Measurements from ENCODE around the gene SRRM4. TPM values are rescaled to one million over a fixed set of nuclear protein-coding genes. Genes with fewer than 3 reads are reported as not detected.

Gene SRRM4
- total RNA-seq, 3 donors from 2014 or later = not detected

DNA sequence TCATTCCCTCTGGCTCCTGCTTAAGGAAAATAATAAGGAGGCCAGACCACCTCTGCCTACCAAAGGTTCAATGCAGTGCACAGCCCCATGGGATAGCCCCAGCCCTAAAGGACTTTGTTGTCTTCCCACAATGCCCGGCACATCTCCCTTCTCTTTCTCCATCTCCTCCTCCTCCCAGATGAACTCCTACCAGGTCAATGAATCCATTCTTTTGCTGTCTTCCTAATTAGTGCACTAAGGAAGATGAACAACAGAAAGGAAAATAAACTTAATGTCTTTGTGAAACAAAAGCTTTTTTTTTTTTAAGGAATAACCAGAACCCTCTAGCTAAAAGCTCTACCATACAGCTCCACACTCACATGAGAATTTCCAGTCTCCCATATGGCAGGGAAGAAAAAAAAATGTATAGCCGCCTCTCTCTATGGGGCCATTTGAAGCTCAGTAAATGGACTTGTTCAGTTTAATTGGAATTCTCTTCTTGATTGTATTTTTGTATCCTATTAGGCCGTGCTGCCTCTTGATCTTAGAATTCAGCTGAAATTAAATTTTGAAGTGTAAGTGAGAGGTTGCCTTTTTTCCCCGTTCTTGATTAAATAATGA lies 155.6 kb downstream of the SRRM4 start:
- ATAC-seq = no peak
- H3K9me3 Mint-ChIP-seq = peaks cover 4% of the 10 kb centered on the region
- no peaks in the 10 kb centered on the region for H3K27me3 Mint-ChIP-seq (ENCODE audit: low read depth)
- DNase-seq = no peak
- H3K36me3 Mint-ChIP-seq (ENCODE audit: insufficient read depth) = no peaks in the 10 kb centered on the region
- no peak overlapping the region for H3K4me3 Mint-ChIP-seq
- no peaks in the 10 kb centered on the region for H3K4me1 Mint-ChIP-seq (ENCODE audit: low read depth)

DNA sequence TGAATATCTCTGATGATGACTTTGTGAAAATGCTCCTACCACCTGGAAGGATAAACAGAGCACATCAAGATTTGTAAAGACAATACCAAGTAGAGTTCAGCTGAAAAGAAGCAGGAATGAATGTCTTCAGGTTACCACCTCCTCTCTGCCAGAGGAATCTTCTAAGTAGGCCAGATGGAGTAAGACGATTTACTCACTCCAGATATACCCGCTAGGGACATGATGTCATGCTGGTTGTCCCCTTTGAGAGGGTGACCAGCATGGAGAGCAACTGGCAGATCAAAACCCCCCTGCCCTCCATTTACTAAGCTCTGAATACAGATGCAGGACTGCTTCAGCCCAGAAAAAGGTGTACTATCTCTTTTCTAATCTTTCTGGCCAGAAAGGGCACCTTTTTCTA lies 158.1 kb downstream of the SRRM4 start:
- Mint-ChIP-seq H3K36me3 (ENCODE audit: insufficient read depth) (no peaks in the 10 kb centered on the region), H3K4me1 (ENCODE audit: low read depth) (no peaks in the 10 kb centered on the region), H3K9me3 (peaks cover 4% of the 10 kb centered on the region), H3K27me3 (ENCODE audit: low read depth) (peaks cover 4% of the 10 kb centered on the region), H3K4me3 (no peak overlapping the region)
- DNase-seq = no peak
- ATAC-seq = no peak

DNA sequence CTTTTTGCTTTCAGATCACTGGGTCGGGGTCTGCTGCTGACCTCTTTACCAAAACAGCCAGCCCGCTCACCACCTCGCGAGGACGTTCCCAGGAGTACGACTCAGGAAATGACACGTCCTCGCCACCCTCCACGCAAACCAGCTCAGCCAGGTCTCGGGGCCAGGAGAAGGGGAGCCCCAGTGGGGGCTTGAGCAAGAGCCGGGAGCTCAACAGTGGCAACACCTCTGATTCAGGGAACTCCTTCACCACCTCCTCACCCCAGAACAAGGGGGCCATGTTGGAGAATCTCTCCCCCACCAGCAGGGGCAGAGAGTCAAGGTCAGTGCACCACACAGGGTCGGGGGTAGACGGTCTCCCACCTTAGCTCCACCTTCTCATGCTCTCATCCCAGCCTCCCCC lies 164.0 kb downstream of the SRRM4 start:
- H3K9me3 Mint-ChIP-seq = peaks cover 3% of the 10 kb centered on the region
- H3K4me1 Mint-ChIP-seq (ENCODE audit: low read depth) = no peaks in the 10 kb centered on the region
- H3K4me3 Mint-ChIP-seq = no peak overlapping the region
- no peaks in the 10 kb centered on the region for H3K36me3 Mint-ChIP-seq (ENCODE audit: insufficient read depth)
- ATAC-seq = no peak
- no peak for DNase-seq
- peaks cover 14% of the 10 kb centered on the region for H3K27me3 Mint-ChIP-seq (ENCODE audit: low read depth)

DNA sequence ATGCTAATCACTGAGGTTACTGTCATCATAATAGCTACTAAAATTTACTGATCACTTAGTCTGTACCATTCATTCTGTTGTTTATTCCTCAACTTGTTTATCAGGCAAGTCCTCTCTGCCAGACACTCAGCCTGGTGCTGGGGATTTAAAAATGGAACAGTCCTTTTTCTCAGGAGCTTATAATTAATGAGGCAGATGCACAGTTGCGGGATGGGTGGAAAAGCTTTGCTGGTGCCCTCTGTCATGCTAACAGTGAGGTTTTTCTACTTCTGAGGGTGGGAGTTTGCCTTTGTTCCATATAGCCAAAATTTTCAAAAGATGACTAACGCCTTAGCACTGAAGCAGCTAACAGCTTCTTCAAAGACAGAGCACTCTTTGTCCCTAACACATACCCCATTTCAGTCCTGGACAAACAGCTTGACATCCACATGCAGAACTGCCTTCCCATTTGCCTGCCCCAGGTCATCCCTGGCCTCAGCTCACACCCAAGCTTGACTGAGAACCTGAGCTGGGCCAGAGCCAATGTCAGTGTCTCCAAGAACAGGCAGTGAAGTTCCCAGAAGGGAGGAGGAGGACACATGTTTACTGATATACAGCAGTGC lies 166.6 kb downstream of the SRRM4 start:
- DNase-seq (no peak), ATAC-seq (no peak)
- Mint-ChIP-seq H3K27me3 (ENCODE audit: low read depth) (peaks cover 18% of the 10 kb centered on the region), H3K4me3 (no peak overlapping the region), H3K4me1 (ENCODE audit: low read depth) (no peaks in the 10 kb centered on the region), H3K9me3 (peaks cover 8% of the 10 kb centered on the region), H3K36me3 (ENCODE audit: insufficient read depth) (no peaks in the 10 kb centered on the region)

DNA sequence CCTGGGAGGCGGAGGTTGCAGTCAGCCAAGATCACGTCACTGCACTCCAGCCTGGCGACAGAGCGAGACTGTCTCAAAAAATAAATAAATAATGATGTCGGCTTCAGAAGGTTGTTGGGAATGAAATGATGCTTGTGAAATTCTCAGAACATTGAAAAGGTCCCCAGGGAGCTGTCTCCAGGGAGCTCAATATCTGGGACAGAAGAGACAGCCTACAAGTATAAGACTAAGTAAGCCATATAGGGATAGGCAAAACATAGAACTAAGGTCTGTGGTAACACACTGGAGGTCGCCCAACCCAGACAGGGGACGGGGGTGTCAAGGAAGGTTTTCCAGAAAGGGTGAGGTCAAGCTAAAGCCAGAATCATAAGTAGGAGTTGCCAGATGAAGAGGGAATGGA lies 167.9 kb downstream of the SRRM4 start:
- Mint-ChIP-seq H3K36me3 (ENCODE audit: insufficient read depth) (no peaks in the 10 kb centered on the region), H3K9me3 (peaks cover 8% of the 10 kb centered on the region), H3K4me3 (no peak overlapping the region)

DNA sequence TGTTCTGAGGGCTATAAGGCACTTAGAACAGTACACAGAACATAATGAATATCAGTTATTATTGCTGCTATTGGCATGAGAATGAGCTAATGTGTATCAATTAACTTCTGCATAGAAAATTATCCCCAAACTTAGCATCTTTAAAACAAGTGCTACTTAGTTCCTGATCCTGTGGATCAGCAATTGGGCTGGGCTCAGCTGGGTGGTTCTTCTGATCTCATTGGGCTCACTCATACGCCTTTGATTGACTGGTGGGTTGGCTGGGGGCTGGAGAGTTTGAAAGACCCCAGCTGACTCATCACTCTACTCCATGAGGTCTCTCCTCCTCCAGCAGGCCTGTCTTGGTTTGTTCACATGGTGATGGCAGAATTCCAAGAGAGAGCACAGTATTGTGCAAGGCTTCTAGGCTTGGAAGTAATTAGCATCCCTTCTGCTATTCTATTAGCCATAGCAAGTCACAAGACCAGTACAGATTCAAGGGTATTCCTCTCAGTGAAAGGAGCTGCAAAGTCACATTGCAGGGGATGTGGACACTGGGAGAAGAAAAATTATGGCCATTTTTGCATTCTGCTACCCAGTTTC lies 170.2 kb downstream of the SRRM4 start:
- H3K9me3 Mint-ChIP-seq = peaks cover 5% of the 10 kb centered on the region
- H3K27me3 Mint-ChIP-seq (ENCODE audit: low read depth) = peaks cover 14% of the 10 kb centered on the region
- H3K36me3 Mint-ChIP-seq (ENCODE audit: insufficient read depth) = no peaks in the 10 kb centered on the region
- no peak overlapping the region for H3K4me3 Mint-ChIP-seq
- ATAC-seq = no peak
- H3K4me1 Mint-ChIP-seq (ENCODE audit: low read depth) = no peaks in the 10 kb centered on the region
- DNase-seq = no peak

More for the DNA sequence above, 167.9 kb downstream of the SRRM4 start:
- peaks cover 24% of the 10 kb centered on the region for H3K27me3 Mint-ChIP-seq (ENCODE audit: low read depth)
- no peak for ATAC-seq
- DNase-seq = no peak
- no peaks in the 10 kb centered on the region for H3K4me1 Mint-ChIP-seq (ENCODE audit: low read depth)

DNA sequence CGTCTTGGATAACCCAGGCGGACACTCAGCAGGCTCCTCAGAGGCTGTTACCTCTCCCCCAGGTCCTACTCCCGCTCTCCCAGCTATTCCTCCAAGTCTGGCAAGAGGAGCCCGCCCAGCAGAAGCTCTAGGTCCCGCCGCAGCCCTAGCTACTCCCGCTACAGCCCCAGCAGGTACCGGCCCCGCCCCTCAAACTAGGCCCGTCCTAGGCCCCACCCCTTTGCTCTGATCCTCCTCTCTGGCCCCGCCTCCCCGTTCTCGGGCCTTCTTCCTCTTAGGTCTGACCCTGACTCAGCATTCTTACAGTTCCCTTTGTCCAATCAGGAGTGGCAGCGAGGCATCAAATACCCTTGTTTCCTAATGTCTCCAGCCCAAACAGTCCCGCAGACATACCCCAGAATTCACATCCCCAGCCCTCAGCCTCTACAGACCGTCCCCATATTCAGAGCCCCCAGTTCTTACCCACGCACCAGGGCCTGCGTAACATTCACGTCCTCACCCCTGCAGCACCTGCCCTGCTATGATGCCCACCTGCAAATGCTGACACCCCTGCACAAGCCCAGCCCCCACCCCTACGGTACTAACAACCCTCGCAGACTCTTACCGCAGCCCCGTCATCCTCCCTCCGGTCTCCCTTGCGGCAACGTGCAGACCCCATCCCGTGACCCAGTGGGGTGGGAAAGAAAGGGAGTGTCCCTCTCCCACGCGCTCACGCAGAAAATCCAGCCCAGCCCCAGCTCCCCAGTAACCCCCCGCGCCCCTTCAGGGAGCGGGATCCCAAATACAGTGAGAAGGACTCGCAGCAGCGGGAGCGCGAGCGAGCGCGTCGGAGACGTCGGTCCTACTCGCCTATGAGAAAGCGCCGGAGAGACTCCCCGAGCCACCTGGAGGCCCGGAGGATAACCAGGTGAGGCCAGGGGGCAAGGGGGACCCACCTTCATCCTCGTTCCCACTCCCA lies 172.4 kb downstream of the SRRM4 start:
- Mint-ChIP-seq H3K27me3 (ENCODE audit: low read depth) (peaks cover 14% of the 10 kb centered on the region), H3K9me3 (peaks cover 5% of the 10 kb centered on the region), H3K36me3 (ENCODE audit: insufficient read depth) (no peaks in the 10 kb centered on the region), H3K4me3 (no peak overlapping the region), H3K4me1 (ENCODE audit: low read depth) (no peaks in the 10 kb centered on the region)
- ATAC-seq (no peak), DNase-seq (no peak)

DNA sequence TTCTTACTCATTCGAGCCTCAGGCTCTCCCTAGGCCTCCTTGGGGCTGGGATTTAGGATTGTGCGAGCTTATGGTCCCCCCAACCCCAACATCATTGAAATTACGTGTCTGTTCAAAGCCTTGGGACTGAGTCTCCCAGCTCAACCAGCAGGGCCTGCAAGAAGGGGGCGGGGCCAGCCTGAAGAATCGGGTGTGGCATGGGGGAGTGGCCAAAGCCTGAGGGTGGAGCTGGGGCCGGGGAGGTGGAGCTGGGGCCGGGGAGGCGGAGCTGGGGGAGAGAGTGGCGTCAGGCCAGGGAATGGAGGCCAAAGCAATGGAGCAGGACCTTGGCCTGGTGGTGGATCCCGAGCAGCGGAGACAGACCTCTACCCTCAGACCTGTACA lies 173.1 kb downstream of the SRRM4 start:
- no peaks in the 10 kb centered on the region for H3K36me3 Mint-ChIP-seq (ENCODE audit: insufficient read depth)
- DNase-seq = no peak

DNA sequence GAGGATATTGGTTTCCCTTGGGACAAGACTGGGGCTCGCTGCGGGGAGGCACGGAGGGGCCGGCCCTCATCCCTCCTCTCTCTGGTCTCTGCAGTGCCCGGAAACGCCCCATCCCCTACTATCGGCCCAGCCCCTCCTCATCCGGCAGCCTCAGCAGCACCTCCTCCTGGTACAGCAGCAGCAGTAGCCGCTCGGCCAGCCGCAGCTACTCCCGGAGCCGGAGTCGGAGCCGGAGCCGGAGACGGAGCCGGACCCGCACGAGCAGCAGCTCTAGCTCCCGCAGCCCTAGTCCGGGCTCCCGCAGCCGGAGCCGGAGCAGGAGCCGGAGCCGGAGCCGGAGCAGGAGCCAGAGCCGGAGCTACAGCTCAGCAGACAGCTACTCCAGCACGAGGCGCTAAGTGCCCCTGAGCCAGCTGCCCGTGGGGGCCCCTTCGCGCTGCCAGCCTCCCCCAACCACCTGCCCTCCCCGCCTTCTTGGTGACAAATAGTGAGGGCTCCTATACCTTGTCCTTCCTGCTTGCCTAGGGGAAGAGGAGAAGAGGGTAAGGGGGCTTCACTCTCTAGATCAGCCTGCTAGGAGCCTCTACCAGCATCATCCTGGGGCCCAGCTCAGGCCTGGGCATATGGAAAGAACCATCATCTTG lies 175.2 kb downstream of the SRRM4 start:
- Mint-ChIP-seq H3K36me3 (ENCODE audit: insufficient read depth) (no peaks in the 10 kb centered on the region), H3K4me3 (no peak overlapping the region), H3K9me3 (peaks cover 2% of the 10 kb centered on the region), H3K4me1 (ENCODE audit: low read depth) (no peaks in the 10 kb centered on the region), H3K27me3 (ENCODE audit: low read depth) (peaks cover 14% of the 10 kb centered on the region)
- DNase-seq (no peak), ATAC-seq (no peak)

More for the DNA sequence above, 173.1 kb downstream of the SRRM4 start:
- ATAC-seq = no peak
- H3K27me3 Mint-ChIP-seq (ENCODE audit: low read depth) = peaks cover 14% of the 10 kb centered on the region
- no peaks in the 10 kb centered on the region for H3K4me1 Mint-ChIP-seq (ENCODE audit: low read depth)
- H3K4me3 Mint-ChIP-seq = no peak overlapping the region
- H3K9me3 Mint-ChIP-seq = peaks cover 5% of the 10 kb centered on the region

DNA sequence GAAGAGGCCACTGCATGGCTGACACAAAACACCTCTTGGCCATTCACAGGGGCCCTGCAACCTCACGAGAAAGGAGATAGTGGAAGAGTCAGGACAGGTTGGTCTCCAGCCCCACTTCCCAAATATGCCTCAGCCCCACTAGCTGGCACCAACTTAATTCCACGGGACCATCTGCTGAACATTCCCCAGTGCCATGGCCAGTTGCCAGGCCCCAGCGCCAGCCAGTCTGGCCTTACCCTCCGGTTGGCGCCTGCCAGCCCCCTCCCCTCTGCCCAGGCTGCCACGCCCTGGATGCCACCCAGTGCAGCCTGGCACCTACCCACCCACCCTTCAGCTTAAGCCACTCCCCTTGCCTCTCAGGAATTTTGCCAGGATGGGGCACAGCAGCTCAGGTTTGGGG lies 176.2 kb downstream of the SRRM4 start:
- H3K27me3 Mint-ChIP-seq (ENCODE audit: low read depth) = peaks cover 12% of the 10 kb centered on the region
- DNase-seq = no peak
- no peaks in the 10 kb centered on the region for H3K9me3 Mint-ChIP-seq
- no peak overlapping the region for H3K4me3 Mint-ChIP-seq
- ATAC-seq = no peak
- no peaks in the 10 kb centered on the region for H3K4me1 Mint-ChIP-seq (ENCODE audit: low read depth)
- H3K36me3 Mint-ChIP-seq (ENCODE audit: insufficient read depth) = no peaks in the 10 kb centered on the region

DNA sequence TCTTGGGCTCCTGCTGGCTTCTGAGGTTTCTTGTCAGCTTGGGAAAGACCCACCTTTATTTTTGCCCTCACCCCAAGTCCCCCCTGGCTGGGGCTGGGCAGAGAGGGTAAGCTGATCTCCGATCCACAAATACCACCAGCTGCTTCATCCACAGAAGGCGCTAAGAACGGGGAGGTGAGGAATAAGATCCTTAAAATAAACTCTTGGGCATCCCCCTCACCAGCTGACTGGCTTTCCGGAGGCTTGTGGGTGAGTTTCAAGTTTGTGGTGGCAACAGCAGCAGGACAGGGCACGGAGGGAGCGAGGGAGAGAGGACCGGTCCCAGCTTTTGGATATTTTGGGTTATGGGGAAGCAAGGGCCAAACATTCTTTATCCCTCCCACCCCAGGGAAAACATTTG lies 176.6 kb downstream of the SRRM4 start:
- H3K9me3 Mint-ChIP-seq = no peaks in the 10 kb centered on the region
- no peaks in the 10 kb centered on the region for H3K36me3 Mint-ChIP-seq (ENCODE audit: insufficient read depth)
- no peak overlapping the region for H3K4me3 Mint-ChIP-seq
- peaks cover 10% of the 10 kb centered on the region for H3K27me3 Mint-ChIP-seq (ENCODE audit: low read depth)
- ATAC-seq = no peak
- H3K4me1 Mint-ChIP-seq (ENCODE audit: low read depth) = no peaks in the 10 kb centered on the region
- no peak for DNase-seq

DNA sequence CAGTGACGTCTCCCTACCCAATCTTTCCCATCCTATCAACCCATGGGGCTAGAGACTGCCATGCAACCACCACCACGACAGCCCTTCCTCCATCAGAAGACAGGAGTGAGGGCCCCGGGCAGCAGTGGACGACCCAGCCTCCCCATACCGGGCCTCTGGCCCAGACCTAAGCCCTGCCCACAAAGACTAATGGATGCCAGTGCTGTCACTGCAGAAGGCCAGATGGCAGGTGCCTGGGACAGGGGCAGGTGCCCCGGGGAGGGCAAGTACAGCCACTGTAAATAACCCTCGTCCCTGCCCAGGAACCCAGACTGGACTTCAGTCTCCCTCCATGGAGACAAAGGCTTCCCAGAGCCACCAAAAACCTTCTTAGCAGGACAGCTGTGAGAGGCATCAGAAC lies 177.1 kb downstream of the SRRM4 start:
- no peak overlapping the region for H3K4me3 Mint-ChIP-seq
- no peaks in the 10 kb centered on the region for H3K9me3 Mint-ChIP-seq
- no peak for ATAC-seq
- H3K36me3 Mint-ChIP-seq (ENCODE audit: insufficient read depth) = no peaks in the 10 kb centered on the region
- DNase-seq = no peak
- H3K4me1 Mint-ChIP-seq (ENCODE audit: low read depth) = no peaks in the 10 kb centered on the region
- H3K27me3 Mint-ChIP-seq (ENCODE audit: low read depth) = peaks cover 9% of the 10 kb centered on the region

DNA sequence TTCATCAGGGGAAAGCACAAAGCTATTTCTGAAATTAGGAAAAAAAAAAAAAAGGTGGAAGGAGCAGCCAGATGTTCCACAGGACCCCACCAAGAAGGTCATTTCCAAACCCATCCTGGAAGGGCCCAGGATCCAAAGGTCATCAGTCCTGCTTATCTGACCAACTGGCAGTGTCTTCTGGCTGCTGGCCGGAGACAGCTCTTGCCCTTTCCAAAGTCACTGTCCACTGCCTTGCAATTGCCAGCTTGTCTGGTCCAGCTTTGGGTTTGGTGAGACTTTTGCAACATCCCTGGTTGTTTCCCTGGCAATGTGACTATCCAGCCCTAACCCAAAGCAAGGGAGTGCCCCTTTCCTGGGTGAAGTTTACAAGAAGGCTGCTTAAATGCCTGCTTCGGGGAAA lies 178.5 kb downstream of the SRRM4 start:
- DNase-seq (no peak), ATAC-seq (no peak)
- H3K9me3 Mint-ChIP-seq = no peaks in the 10 kb centered on the region
- peaks cover 1% of the 10 kb centered on the region for H3K27me3 Mint-ChIP-seq (ENCODE audit: low read depth)
- H3K4me1 Mint-ChIP-seq (ENCODE audit: low read depth) = no peaks in the 10 kb centered on the region
- H3K4me3 Mint-ChIP-seq = no peak overlapping the region
- no peaks in the 10 kb centered on the region for H3K36me3 Mint-ChIP-seq (ENCODE audit: insufficient read depth)

DNA sequence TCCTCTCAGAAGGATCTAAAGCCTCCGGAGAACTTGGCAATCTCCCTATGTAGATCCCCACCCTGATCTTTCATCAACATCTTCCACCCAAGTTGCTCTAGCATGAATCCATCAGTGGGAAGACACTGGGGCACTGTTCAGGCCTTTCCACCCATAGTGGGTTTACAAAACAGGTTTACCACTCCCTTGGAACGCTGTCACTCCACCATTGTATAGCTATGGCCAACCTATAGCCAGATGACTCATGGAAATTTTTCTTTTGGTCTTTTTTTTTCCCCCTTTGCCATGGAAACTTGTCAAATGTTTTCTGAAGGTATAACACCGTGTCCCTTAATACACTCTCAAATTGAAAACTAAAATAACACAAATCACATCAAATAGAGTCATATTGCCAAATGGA lies 186.6 kb downstream of the SRRM4 start:
- H3K9me3 Mint-ChIP-seq = peaks cover 4% of the 10 kb centered on the region
- no peaks in the 10 kb centered on the region for H3K36me3 Mint-ChIP-seq (ENCODE audit: insufficient read depth)
- DNase-seq (no peak), ATAC-seq (no peak)
- H3K4me3 Mint-ChIP-seq = no peak overlapping the region
- no peaks in the 10 kb centered on the region for H3K4me1 Mint-ChIP-seq (ENCODE audit: low read depth)
- peaks cover 3% of the 10 kb centered on the region for H3K27me3 Mint-ChIP-seq (ENCODE audit: low read depth)
